H1 (cell line): Measurements from ENCODE around the gene ENO2. TPM values are rescaled to one million over a fixed set of nuclear protein-coding genes. Genes with fewer than 3 reads are reported as not detected.

Source experiments
- CHD2 ChIP-seq: IDR thresholded peaks from 2 replicates; pipeline ENCODE4 v1.6.1; 2012; ENCODE audit warnings: low read length, improper control_type of control experiment
- CTBP2 ChIP-seq: IDR thresholded peaks from 2 replicates; pipeline ENCODE4 v1.7.0; 2011; ENCODE audit warnings: borderline replicate concordance, mild to moderate bottlenecking, moderate library complexity, mixed read lengths, low read length; ENCODE audit not compliant: insufficient read depth, insufficient read length
- CTCF ChIP-seq, 3 experiments: IDR thresholded peaks; 1 replicate in 2 of 3; 2 replicates in 1 of 3; pipeline versions ENCODE4 v1.5.1 to v1.6.1; 2011; ENCODE audit warnings: low read length in 3 of 3, mild to moderate bottlenecking in 3 of 3, inconsistent platforms in 2 of 3, low read depth in 1 of 3, moderate library complexity in 1 of 3; ENCODE audit not compliant: insufficient read depth in 1 of 3; ENCODE audit errors: control extremely low read depth in 1 of 3
- POLR2AphosphoS5 ChIP-seq: IDR thresholded peaks from 2 replicates; pipeline ENCODE4 v1.6.1; 2011; ENCODE audit warnings: low read depth, low read length
- SP1 ChIP-seq: IDR thresholded peaks from 2 replicates; pipeline ENCODE4 v1.6.1; 2011; ENCODE audit warnings: low read depth, low read length
- SP4 ChIP-seq: IDR thresholded peaks from 2 replicates; pipeline ENCODE4 v1.6.1; 2012; ENCODE audit warnings: low read length, inconsistent platforms
- TAF7 ChIP-seq: optimal IDR thresholded peaks from 2 replicates; pipeline ENCODE3; 2011; ENCODE audit warnings: low read depth, mild to moderate bottlenecking, inconsistent platforms, low read length, moderate library complexity, borderline replicate concordance
- YY1 ChIP-seq: IDR thresholded peaks from 2 replicates; pipeline ENCODE4 v1.6.1; 2011; ENCODE audit warnings: low read depth, mild to moderate bottlenecking, low read length
- ZNF274 ChIP-seq: IDR thresholded peaks from 2 replicates; pipeline ENCODE4 v1.7.0; 2012; ENCODE audit warnings: low read length, borderline replicate concordance; ENCODE audit errors: extremely low read depth
- polyA plus RNA-seq, 7 experiments: library from polyadenylated mRNA; depleted of rRNA in 3 of 7; stranded (reverse) in 5 of 7; unstranded in 2 of 7; fragments of >200 nt in 5 of 7; fragments of 200-250 nt in 2 of 7; gene quantifications; 1 replicate in 5 of 7; 2 replicates in 1 of 7; 4 replicates in 1 of 7; pipeline versions ENCODE4 v1.2.1 to v1.2.3, GENCODE V29; 2011 to 2013; ENCODE audit warnings: missing spikeins in 2 of 7, mixed read lengths in 2 of 7
- total RNA-seq: library from RNA; stranded (reverse); fragmentation: NEBNext Ultra II Directional; extraction: Animal tissue kit (Norgen Biotek cat#: 25700); gene quantifications from 2 replicates; pipeline ENCODE4 v1.2.1, GENCODE V29; 2021
- TF ChIP-seq, protein P1 (sequence below): IDR thresholded peaks from 2 replicates; pipeline ENCODE4 v1.6.1; 2012; ENCODE audit warnings: low read length, inconsistent platforms

ENO2 gene
- total and polyA plus RNA-seq, 2 of the 8 experiments (the other 6 are each of a cell fraction or from before 2014, with no cell fraction given), result 92.4 to 102 TPM

DNA sequence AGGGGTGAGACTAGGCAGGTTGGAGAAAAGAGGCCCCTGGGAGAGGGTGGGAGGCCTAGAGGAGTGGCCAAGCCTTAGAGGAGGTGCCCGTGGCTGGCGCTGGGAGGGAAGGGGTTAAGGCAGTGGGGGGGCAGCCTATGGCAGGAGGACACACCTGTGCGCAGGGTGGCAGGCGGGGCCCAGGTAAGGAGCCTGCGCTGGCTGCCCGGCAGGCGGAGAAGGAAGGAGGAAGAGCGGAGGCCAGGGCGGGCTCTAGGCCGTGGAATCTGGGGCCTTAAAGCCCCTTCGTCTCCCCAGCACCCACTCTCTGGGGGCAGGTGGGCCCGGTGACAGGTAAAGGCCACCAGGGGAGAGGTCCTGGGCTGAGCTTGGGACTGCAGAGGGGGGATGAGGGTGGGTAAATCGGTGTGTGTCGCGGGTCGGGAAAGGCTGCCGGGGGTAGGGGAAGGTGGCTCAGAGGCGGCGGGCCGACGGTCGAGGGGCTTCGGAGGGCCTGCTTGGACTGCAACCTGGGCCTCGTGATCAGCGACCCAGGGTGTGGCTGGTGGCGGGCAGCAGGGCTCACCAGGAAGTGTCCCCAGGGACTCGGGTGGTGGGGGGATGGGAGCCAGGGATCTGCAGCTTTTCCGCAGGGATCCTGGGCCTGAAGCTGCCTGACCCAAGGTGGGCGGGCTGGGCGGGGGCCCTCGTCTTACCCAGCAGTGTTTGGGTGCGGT, 48.8 kb downstream of the ENO2 start (continued):
- TF ChIP-seq, protein P1, sequence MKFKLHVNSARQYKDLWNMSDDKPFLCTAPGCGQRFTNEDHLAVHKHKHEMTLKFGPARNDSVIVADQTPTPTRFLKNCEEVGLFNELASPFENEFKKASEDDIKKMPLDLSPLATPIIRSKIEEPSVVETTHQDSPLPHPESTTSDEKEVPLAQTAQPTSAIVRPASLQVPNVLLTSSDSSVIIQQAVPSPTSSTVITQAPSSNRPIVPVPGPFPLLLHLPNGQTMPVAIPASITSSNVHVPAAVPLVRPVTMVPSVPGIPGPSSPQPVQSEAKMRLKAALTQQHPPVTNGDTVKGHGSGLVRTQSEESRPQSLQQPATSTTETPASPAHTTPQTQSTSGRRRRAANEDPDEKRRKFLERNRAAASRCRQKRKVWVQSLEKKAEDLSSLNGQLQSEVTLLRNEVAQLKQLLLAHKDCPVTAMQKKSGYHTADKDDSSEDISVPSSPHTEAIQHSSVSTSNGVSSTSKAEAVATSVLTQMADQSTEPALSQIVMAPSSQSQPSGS, result no peak
- no peak for TF ChIP-seq CTBP2
- TF ChIP-seq ZNF274, result no peak
- no peak for TF ChIP-seq SP1
- TF ChIP-seq TAF7, result no peak
- TF ChIP-seq YY1, result peak; percentile 65; the same call in 1 of the 2 replicates
- TF ChIP-seq CHD2, result no peak
- 0 out of 2 replicates have a peak, but pooled peaks have one; percentile 48 for TF ChIP-seq SP4
- peak; percentile 45 for TF ChIP-seq POLR2AphosphoS5
- TF ChIP-seq CTCF (IDR thresholded peaks at IDR 0.05; ENCODE audit: control extremely low read depth in 1 of 3, insufficient read depth in 1 of 3, low read depth in 1 of 3, low read length in 3 of 3), result peak in 1 of 3 experiments; percentile 10; a peak in 1 of 4 replicates
